GM12891 (cell line): Measurements from ENCODE around the gene RHO.

Source experiments
- DNase-seq: peaks from one replicate; pipeline ENCODE4 v3.0.0; 2011; ENCODE audit warnings: low spot score; ENCODE audit not compliant: insufficient read length
- FAIRE-seq: peaks from 2 replicates; lab custom pipeline; 2011; peaks lifted over from hg19 to GRCh38; lab: Jason Lieb, UNC
- PAX5 ChIP-seq: IDR thresholded peaks from 2 replicates; pipeline ENCODE4 v1.6.1; 2011; ENCODE audit warnings: low read length, moderate library complexity, mild to moderate bottlenecking; ENCODE audit not compliant: insufficient read depth, severe bottlenecking
- POLR2A ChIP-seq: IDR thresholded peaks from 2 replicates; pipeline ENCODE4 v1.6.1; 2011; ENCODE audit warnings: low read depth, low read length, control low read depth
- POLR2AphosphoS5 ChIP-seq: IDR thresholded peaks from 2 replicates; pipeline ENCODE4 v1.6.1; 2011; ENCODE audit warnings: low read depth, low read length, control low read depth
- POU2F2 ChIP-seq: IDR thresholded peaks from 2 replicates; pipeline ENCODE4 v1.6.1; 2011; ENCODE audit warnings: low read depth, mild to moderate bottlenecking, control low read depth, low read length, moderate library complexity
- SPI1 ChIP-seq: IDR thresholded peaks from 2 replicates; pipeline ENCODE4 v1.6.1; 2011; ENCODE audit warnings: low read depth, low read length, control low read depth
- TAF1 ChIP-seq: IDR thresholded peaks from 2 replicates; pipeline ENCODE4 v1.6.1; 2011; ENCODE audit warnings: low read depth, low read length, control low read depth

RHO gene

GRCh38 chr3:129520960-129521359 lies 7.5 kb upstream of the RHO start:
- DNase-seq (no peak), FAIRE-seq (no peak)

GRCh38 chr3:129521611-129522010 lies 6.8 kb upstream of the RHO start:
- no peak for DNase-seq
- TF ChIP-seq POU2F2 = no peak
- TF ChIP-seq POLR2A = no peak
- no peak for TF ChIP-seq POLR2AphosphoS5
- no peak for TF ChIP-seq SPI1
- no peak for TF ChIP-seq TAF1
- no peak for FAIRE-seq

More at GRCh38 chr3:129520960-129521359, 7.5 kb upstream of the RHO start:
- TF ChIP-seq PAX5 (no peak), TAF1 (no peak), POU2F2 (no peak), POLR2AphosphoS5 (no peak), SPI1 (no peak), POLR2A (no peak)

- TF ChIP-seq TAF1 = no peak
- TF ChIP-seq POLR2A = no peak
- no peak for TF ChIP-seq POU2F2
- no peak for TF ChIP-seq SPI1
- TF ChIP-seq PAX5 = no peak
- TF ChIP-seq POLR2AphosphoS5 = no peak
- no peak for FAIRE-seq
- DNase-seq = no peak
Observed at GRCh38 chr3:129522953-129523352, 5.5 kb upstream of the RHO start.

GRCh38 chr3:129524081-129524480 lies 4.4 kb upstream of the RHO start:
- no peak for DNase-seq
- TF ChIP-seq POLR2A (no peak), SPI1 (no peak), POLR2AphosphoS5 (no peak), TAF1 (no peak), POU2F2 (no peak), PAX5 (no peak)
- no peak for FAIRE-seq

- no peak for DNase-seq
- TF ChIP-seq POLR2AphosphoS5 (no peak), POLR2A (no peak), TAF1 (no peak), PAX5 (no peak), POU2F2 (no peak), SPI1 (no peak)
- no peak for FAIRE-seq
Observed at GRCh38 chr3:129525341-129525968, 3.0 kb upstream of the RHO start.

DNA sequence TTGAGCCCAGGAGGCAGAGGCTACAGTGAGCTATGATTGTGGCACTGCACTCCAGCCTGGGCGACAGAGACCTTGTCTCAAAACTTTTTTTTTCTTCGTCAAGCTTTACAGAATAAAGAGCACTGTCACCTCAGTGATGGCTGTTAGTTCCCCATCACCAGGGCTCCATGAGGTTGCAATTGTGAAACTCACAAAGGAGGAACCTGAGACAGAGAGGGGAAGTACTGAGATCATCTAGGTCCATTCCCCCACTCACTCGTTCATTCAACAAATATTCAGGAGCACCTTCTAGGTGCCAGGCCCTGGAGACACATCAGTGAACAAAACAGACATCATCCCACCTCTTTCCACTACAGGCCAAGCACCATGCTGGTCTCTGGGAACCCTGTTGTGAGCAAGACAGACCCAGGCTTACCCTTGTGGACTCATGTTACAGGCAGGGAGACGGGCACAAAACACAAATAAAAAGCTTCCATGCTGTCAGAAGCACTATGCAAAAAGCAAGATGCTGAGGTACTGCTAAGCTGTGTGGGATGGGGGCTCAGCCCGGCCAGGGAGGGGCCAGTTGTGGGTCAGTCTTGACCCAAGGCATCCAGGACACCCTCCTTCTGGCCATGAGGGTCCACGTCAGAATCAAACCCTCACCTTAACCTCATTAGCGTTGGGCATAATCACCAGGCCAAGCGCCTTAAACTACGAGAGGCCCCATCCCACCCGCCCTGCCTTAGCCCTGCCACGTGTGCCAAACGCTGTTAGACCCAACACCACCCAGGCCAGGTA lies 2.1 kb upstream of the RHO start:
- peak; percentile 67 for DNase-seq
- peak; percentile 82 for FAIRE-seq
- TF ChIP-seq SPI1 = peak; percentile 91
- TF ChIP-seq POLR2A = no peak
- TF ChIP-seq PAX5 = no peak

DNA sequence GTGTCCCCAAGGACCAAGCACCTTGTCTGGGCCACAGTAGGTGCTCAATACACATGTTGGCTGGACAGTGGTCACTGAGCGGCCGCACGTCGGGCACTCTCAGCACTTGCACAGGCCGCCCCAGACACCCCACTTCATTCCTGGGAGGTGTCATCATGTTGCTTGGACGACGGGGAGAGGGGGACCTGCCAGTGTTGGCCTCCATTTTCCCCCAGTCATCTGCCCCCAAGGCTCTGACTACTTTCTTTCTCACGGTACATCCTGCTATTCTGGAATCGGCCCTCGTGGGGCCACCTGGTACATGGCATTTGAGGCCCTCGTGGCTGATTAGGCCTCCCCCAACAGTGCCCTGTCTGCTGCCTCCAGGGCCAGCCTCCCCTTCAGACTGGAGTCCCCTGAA lies 1.2 kb upstream of the RHO start:
- no peak for FAIRE-seq
- TF ChIP-seq POLR2AphosphoS5 = no peak
- TF ChIP-seq POLR2A = no peak
- no peak for TF ChIP-seq SPI1
- TF ChIP-seq POU2F2 = no peak
- TF ChIP-seq TAF1 = no peak
- TF ChIP-seq PAX5 = no peak
- no peak for DNase-seq

- FAIRE-seq = no peak
- no peak for DNase-seq
- no peak for TF ChIP-seq TAF1
- no peak for TF ChIP-seq PAX5
- no peak for TF ChIP-seq POLR2AphosphoS5
- no peak for TF ChIP-seq POLR2A
- no peak for TF ChIP-seq SPI1
- TF ChIP-seq POU2F2 = no peak
Observed at GRCh38 chr3:129529436-129530210, 1.2 kb downstream of the RHO start.

- no peak for TF ChIP-seq POLR2A
- no peak for TF ChIP-seq POLR2AphosphoS5
- TF ChIP-seq TAF1 = no peak
- no peak for TF ChIP-seq PAX5
- TF ChIP-seq POU2F2 = no peak
- no peak for TF ChIP-seq SPI1
- no peak for FAIRE-seq
- DNase-seq = no peak
Observed at GRCh38 chr3:129530251-129530791, 1.9 kb downstream of the RHO start.
